Ishikawa (cell line): Measurements from ENCODE around the gene UST.

Source experiments
- CEBPB ChIP-seq: IDR thresholded peaks from 2 replicates; pipeline ENCODE4 v1.6.1; 2012
- CREB1 ChIP-seq: IDR thresholded peaks from 2 replicates; pipeline ENCODE4 v1.6.1; 2012; ENCODE audit warnings: low read depth
- EGR1 ChIP-seq: IDR thresholded peaks from 2 replicates; pipeline ENCODE4 v1.6.1; 2012
- EP300 ChIP-seq: IDR thresholded peaks from 2 replicates; pipeline ENCODE4 v1.6.1; 2012; ENCODE audit warnings: borderline replicate concordance
- FOXM1 ChIP-seq: IDR thresholded peaks from 2 replicates; pipeline ENCODE4 v1.6.1; 2012; ENCODE audit warnings: low read depth, borderline replicate concordance
- NFIC ChIP-seq: IDR thresholded peaks from 2 replicates; pipeline ENCODE4 v1.6.1; 2012
- RAD21 ChIP-seq: IDR thresholded peaks from 2 replicates; pipeline ENCODE4 v1.6.1; 2012; ENCODE audit warnings: low read depth
- REST ChIP-seq: IDR thresholded peaks from 2 replicates; pipeline ENCODE4 v1.6.1; 2012; ENCODE audit warnings: low read depth, mild to moderate bottlenecking
- TAF1 ChIP-seq: IDR thresholded peaks from 2 replicates; pipeline ENCODE4 v1.6.1; 2012; ENCODE audit warnings: low read depth, mild to moderate bottlenecking
- TCF12 ChIP-seq: IDR thresholded peaks from 2 replicates; pipeline ENCODE4 v1.6.1; 2012; ENCODE audit warnings: low read depth
- TEAD4 ChIP-seq: IDR thresholded peaks from 2 replicates; pipeline ENCODE4 v1.6.1; 2012
- USF1 ChIP-seq: IDR thresholded peaks from 2 replicates; pipeline ENCODE4 v1.6.1; 2012
- YY1 ChIP-seq: IDR thresholded peaks from 2 replicates; pipeline ENCODE4 v1.6.1; 2012; ENCODE audit warnings: low read depth
- ZBTB7A ChIP-seq: IDR thresholded peaks from 2 replicates; pipeline ENCODE4 v1.6.1; 2012; ENCODE audit warnings: low read depth
- TF ChIP-seq, protein P1 (sequence below): IDR thresholded peaks from 2 replicates; pipeline ENCODE4 v1.6.1; 2012

The UST gene

GRCh38 chr6:148898376-148899014, 151.7 kb downstream of the UST start:
- TF ChIP-seq EP300 (no peak), NFIC (no peak), YY1 (no peak), TEAD4 (no peak), CREB1 (no peak), TCF12 (no peak), FOXM1 (no peak), TAF1 (no peak), RAD21 (no peak), CEBPB (no peak), EGR1 (no peak), ZBTB7A (no peak), USF1 (no peak), REST (no peak)
- TF ChIP-seq, protein P1, sequence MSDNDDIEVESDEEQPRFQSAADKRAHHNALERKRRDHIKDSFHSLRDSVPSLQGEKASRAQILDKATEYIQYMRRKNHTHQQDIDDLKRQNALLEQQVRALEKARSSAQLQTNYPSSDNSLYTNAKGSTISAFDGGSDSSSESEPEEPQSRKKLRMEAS, result no peak

GRCh38 chr6:148904896-148905870, 158.4 kb downstream of the UST start:
- no peak for TF ChIP-seq TEAD4
- no peak for TF ChIP-seq REST
- no peak for TF ChIP-seq EGR1
- no peak for TF ChIP-seq USF1
- no peak for TF ChIP-seq EP300
- no peak for TF ChIP-seq YY1
- no peak for TF ChIP-seq TAF1
- TF ChIP-seq TCF12, result no peak
- TF ChIP-seq CEBPB, result no peak
- no peak for TF ChIP-seq RAD21
- no peak for TF ChIP-seq FOXM1
- TF ChIP-seq CREB1, result no peak
- TF ChIP-seq ZBTB7A, result no peak
- TF ChIP-seq, protein P1, result no peak
- no peak for TF ChIP-seq NFIC

DNA sequence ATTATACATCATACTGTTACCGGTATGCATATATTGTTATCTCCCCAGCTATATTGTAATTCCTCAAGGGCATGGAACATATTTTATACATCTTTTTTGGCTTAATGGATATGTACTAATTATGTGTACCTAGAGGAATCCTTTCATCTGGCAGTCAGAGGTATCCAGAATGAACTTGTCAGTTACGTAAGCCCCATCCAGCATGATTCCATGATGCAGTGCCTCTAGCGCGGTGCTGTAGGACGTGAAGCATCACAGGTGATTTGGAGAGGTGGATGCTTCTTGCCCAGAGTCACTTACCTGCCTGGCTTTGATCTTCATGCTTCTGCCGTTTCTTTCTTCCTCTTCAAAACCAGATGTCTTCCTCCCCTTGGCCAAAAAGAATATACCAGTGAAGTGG, 159.1 kb downstream of the UST start:
- no peak for TF ChIP-seq FOXM1
- TF ChIP-seq USF1, result no peak
- TF ChIP-seq, protein P1, result no peak
- TF ChIP-seq REST, result no peak
- no peak for TF ChIP-seq EP300
- TF ChIP-seq ZBTB7A, result no peak
- TF ChIP-seq TCF12, result no peak
- no peak for TF ChIP-seq NFIC
- TF ChIP-seq CEBPB, result no peak
- TF ChIP-seq RAD21, result no peak
- no peak for TF ChIP-seq CREB1
